ENCODE measurements around the gene PID1.

Gene PID1

DNA sequence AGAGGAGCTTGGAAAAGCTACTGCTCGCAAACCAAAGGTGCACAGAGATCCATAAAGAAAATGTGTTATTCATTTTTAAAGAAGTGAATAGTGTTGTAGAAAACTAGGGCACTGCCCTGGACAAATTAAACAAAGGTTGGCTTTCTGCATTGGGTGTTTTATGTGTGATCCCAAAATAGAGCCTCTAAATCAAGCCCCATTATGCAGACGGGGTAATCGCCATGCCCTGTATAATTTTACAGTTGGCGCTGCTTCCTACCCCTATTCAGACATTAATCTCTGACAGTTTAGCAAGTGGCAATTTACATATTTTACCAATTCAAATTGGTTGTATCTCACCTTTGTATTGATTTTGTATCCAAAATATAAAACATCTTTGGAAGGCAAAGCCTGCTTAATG lies 109.1 kb downstream of the PID1 start:
- DNase-seq: no peak

DNA sequence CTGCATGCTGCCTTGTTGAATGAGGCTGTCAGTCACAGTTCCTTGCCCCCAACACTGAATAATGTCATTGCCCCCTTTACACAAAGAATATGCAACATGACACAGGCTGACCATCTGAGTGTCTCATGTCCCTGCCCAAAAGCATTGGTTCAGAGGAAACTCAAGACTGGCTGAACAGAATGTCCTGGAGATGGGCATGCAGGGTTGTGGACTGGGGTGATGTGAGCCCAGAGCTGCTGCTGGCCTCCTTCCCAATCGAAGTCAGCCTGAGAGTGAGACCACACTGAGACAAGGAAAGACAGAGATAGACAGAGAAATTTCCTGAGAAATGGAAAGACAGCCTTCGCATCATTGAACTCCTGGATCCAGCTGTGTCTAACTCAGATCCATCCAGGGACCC lies 110.1 kb downstream of the PID1 start:
- DNase-seq: no peak

DNA sequence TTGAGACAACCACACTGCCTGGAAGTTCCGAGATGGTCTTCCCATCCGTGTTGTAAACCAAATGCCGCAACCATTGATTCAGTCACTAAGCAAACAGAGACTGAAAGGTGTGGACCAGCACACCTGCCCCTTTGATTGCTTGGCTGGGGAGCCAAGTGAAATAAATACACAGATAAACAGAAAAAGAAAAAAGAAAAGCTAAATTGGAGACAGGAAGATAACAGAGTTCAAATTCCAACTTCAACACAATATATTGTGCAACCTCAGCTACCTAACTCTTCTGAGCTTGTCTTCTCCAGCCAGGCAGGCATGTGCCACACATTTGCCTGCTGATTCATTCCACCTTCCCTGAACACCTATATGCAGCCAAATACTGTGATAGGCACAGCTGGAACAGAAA lies 110.9 kb downstream of the PID1 start:
- DNase-seq: no peak

DNA sequence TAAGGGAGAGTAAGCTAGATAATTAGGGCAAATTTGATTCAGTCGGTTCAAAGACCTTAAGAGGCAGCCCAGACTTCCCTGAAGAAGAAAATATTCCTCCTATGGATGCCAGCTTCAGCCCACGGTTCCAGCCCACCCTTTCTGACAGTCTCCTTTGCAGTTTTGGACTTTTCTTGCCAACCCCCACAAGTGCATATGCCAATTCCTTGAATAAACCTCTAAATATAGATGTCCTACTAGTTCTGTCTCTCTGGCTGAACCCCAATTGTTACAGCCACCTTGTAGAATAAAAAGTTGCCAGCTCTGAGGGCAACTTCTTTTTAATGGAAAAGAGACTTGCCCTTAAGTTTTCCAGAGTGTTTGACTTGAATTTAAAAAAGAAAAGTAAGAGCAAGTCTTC lies 111.7 kb downstream of the PID1 start:
- no peak for DNase-seq

DNA sequence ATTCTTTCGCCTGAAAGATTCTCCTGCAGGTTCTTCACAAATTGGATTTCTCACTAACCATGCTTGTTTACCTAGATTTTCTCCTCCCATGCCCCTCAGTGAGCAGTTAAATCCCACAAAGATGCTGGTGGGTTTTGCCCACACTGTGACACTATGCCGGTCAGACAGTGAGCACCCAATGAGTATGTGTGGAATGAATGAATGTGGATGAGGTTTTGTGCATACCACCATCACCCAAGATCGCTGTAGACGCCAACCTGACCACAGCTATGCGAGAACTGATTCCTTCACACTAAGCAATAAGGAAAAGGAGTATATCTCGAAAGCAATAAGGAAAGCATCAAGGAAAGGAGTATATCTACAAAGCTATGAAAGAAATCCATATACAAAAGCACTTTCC lies 116.7 kb downstream of the PID1 start:
- DNase-seq: no peak

DNA sequence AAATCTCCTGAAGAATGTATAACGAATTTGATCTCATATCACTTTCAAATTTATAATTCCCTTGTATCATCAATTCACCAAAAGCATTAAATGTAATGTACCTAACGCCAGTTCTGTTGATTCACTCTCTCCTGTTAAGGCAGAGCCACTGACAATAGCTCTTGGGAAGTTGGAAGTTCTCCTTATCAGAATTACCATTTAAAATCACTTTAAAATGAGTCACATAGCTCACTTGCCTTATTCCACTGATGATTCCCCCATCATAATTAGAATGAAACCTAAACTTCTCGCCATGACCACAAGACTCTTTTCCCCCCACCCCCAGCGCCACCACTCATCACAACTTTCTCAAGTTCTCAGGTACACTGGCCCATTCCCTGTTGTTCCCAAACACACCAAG lies 117.1 kb downstream of the PID1 start:
- DNase-seq: no peak

DNA sequence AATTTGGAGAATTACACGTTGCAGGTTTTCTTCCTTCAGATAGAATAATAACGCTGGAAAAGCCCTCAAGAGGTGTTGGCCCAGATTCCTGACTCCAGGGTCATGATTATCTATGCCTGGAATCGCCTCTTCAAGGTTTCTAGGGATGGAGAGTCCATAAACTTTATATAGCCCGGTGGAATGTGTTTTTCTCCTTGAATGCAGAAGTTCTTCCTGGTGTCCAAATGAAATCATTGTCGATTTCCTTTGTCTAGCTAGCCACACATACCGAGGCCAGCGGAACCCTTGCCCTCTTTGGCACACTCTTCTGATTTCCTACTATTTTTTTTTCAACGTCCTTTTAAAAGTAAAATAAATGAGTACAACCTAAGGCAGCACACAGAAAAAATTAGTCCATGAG lies 117.8 kb downstream of the PID1 start:
- DNase-seq: no peak

DNA sequence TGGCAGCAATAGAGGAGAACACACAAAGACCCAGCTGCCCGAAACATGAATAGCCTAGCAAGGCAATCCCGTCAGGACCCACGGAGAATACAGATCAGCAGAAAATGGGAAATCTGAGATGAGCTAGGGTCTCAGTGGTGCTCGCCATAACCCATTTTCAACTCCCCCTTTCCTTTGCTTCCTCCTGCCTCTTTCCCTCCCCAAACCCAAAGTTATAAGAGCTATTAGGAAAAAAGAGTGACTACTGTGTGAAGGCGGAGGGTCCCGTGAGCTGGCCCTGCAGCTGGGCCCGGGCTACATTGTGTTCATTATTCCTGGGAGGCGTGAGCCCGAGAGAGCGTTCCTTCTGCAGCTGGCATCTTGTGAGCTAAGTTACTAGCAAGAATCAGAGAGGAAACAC lies 118.4 kb downstream of the PID1 start:
- DNase-seq: no peak

DNA sequence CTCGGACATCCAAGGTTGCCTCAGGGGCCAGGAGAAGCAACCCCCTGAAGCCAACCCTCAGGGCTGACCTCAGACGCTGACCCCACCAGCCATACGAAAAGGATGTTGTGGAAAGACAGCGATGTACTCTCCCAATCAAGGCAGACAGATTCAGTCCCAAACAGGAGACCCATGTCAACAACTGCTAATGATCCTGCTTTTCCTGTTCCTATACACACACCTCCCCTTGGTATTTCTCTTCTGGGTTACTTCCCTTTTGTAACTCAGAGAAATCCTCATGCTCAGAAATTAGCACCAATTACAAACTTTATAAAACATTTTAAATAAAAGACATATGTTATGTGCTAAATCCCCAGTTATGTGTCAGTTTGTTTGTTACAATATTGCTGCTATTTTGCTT lies 120.8 kb downstream of the PID1 start:
- no peak for DNase-seq

DNA sequence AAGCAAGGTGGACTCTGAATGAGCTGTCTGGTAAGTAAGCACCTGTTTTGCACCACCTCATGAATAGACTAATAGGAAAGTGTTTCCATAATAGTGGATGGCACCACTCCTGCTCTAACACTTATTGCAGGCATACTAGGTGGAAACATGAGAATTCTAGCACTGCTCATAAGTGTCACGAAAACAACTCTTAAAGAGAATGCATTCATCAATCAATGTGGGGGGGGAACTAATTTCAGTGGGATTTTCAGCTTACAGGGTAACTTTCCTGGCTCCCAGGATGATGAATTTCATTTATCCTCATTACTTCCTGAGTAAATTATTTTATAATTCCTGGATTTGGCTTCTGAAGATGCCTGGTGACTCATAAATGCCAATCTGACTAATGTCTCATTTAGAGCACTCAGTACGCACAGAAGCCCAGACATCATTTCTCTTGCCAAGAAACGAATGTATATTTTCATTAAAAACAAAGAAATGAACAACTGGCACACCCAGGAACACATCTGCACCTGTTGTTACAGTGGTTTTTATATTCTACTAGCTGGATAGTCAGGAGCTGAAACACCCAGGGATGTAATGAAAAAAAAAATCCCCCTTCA lies 129.6 kb downstream of the PID1 start:
- no peak for DNase-seq

DNA sequence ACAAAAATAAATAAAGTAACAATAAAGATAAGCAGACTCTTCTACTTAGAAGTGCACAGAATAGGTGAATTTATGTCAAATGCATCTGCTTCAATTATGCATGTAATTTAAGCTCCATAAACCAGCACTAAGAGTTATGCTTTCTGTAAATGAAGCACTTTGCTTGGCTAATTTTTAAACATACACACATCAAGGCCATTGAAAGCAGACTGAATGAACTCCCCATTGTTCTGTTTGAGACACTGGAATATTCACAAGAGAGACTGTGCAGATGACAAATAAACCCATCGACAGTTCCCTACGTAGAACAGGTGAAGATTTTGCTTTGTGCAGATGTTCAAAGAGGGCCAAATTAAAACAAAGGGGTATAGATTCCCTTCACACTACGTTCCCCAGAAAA lies 133.4 kb downstream of the PID1 start:
- DNase-seq: no peak

DNA sequence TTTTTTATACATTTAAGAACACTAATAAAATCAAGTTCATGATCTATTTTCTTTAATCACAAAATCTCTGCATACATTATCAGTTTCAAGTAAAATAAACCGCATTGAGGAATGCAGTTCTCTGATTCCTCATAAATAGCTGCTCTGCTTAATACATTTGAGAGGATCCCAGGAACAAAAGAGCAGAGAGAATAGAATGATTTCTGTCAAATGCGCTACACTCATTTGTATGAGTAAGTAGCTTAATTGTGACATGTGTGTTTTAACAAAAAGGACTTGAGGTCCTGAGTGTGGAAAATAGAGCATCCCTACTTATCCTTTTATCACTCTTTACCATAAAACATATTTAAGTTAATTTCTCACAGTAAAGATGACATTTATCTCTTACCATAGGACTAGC lies 134.0 kb downstream of the PID1 start:
- DNase-seq: no peak

DNA sequence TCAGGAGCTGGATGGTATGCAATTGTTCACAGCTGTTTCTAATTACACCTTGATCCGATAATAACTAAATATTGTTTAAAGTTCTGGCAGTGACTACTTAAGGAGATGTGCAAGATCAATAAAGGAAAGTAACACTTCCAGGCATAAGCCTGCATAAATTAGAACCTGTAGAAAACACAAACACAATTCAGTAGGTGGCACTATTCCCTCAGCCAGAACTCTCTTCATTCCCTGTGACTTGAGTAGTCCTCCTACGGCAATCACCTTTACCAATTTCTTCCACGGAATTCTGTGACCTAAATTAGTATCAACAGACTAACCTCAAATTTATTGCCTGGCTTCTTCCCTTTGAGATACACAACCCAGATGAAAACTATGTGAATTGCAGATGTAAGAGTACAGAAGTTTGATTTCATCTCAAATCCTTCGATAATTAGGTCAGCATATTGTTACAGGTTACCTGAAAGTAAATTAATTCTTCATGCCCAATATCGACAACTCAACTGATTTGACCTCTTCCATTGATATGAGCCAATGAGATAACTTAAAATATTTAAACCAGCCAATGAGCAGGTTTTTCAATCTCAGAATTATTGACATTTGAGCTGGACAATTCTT lies 137.8 kb downstream of the PID1 start:
- no peak for DNase-seq

DNA sequence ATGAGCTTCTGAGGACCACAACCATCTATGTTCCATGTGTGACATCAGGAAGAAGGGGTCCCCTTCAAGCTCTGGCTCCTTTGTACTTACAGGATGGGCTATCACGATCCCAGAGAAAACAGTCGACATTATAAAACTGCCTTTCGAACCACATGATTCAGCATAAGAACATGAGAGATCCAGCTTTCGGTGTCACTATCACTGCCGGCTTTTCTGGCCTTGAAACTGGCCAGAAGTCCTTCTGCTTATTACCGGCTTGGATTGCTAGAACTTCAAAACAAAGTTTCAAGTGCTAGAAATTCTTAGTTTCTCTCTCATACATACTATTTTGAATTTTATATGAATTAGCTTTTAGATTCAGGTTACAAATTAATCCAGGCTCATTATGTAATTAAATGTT lies 138.9 kb downstream of the PID1 start:
- DNase-seq: no peak

DNA sequence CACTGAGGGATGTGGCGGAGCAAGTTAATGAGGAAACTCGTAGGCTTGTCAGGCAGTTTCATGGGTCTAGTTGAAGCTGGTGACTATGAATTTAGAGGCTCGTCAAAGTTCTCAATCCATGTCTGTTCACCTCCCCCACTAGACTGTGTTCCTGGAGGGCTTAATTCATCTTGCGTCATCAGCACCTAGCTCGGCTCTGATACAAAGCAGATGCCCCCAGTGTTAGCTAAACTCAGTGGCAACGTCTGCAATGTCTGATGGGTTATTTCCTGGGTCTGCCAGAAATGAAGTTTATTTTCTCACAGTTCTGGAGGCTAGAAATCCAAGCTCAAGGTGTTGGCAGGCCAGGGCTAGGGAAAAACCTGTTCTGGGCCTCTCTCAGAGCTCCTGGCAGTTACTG lies 140.6 kb downstream of the PID1 start:
- no peak for DNase-seq

DNA sequence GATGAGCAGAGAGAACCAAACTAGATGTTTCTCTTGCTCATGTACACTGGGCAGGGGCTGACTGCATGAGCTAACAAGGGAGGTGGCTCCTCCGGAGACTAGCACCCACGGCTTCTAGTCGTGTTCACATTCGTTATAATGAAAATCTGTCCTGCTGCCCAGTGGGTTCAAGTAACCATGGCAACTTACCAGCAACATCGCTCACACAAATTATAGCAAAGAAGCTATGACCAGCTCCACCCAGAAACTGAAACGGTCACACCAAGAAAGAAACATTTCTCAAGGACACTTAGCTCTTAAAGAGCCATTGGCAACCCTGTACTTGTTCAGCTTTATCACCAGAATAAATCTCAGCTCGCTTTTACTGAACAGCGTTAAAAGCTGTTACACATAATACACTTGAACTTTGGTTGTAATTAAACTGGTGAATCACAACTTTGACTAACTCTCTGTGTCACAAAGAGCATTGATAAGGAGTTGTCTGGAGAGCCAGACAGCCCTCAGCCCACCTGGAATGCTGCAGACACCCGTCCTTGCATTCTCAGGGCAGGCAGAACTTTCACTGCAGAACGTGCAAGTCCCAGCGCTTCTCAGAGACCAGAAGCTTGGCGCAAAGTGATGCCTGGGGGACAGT lies 141.2 kb downstream of the PID1 start:
- no peak for DNase-seq

DNA sequence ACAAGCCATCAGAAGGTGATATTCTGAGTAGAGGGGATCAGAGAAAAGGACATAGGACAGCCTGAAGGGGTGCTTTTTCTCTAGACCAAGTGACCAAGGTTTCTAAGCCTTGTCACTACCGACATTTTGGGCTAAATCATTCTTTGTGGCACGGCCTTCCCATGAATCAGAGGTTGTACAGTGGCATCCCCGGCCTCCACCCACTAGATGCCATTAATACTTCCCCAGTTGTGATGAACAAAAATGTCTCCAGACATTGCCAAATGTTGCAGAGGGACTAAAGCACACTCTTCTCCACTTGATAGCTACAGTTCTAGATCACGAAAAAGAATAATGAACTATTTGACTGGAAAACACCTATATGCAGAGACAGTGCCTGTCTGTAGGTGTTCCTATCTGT lies 143.6 kb downstream of the PID1 start:
- DNase-seq: no peak

DNA sequence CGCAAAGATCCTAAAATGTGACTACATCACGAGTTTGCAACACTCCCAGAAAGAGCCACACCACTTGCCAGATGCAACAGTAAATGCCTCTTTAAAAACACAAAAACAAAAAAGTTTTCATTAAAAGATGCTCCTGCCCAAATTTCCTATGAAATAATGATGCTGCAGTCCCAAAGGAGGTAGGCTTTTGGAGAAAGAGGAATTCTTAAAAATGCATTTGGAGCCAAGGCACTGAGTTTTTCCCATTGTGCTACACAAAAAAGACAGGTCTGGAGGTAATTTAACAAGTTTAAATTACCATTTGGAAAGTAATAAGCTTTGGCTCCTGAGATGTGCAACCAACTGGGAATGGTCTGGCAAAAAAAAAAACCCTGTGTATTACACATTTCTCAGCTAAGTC lies 145.0 kb downstream of the PID1 start:
- DNase-seq: no peak

DNA sequence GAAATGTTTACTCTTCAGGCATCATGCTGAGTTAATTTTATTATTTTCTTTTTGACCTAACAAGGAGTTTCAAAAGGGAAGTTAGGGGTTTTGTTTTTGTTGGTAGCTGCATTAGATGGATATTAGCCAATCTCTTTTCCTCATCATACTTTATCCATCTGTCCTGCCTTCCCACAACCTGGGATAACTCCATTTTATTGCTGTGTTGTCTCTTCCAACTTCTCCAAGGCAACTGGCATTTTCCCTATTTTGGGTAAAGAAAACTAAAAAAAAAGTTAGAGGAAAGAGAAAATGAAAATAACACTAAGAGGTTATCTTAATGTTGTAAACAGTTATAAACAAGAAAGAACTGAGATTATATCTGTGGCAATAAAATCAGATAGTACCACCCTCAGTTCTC lies 147.0 kb downstream of the PID1 start:
- DNase-seq: no peak

DNA sequence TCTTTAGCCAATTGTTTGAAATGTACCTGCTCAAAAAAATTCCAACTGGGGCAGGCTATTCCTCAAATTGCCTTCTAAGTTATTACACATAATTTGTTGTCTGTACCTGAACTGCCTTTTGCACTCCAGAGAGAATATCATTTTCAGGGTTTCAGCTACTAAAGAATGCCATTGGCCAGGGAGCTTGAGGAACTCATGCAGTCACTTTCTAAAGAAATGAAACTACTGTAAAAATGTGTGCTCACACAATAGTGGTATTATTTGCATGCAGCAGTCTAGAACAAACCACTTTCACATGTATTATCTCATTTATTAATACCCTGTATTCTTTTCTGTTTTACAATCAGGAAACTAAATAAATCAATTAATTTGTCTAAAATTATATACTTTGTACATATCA lies 152.2 kb downstream of the PID1 start:
- DNase-seq: no peak

DNA sequence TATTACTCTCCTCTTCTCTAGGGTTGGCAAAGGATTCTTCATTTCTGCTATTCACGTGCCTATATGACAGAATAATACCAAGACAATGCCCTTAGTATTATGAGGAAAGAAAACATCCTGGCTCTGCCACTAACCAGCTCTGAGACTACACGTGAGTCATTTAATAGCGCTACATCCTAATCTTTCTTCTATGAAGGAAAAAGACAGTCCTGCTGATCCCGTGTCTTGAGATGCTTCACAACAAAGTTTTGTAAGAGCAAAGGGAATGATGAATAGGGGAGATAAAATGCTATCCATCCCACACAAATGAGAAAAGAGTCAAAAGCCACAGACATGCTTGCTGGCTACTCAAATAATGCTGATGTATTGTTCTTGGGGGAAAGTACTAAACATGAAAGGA lies 152.8 kb downstream of the PID1 start:
- no peak for DNase-seq

DNA sequence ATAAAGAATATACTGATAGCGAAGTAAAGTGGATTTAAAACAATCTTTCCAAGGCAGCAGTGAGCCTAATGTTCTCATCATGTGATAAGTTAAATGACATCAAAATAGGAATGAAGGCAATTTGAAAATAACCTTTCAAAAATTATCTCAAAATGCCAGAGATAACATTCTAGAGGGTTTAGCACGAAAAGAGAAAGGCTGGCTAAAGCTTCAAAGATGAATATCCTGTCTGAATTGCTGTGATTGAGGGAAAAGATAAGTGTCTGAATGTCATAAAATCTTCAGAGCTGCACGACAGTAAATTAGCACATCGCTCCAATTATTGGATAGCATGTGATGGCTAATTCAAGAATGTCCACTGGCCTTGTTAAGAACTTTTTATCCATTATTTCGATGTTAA lies 159.3 kb downstream of the PID1 start:
- no peak for DNase-seq

DNA sequence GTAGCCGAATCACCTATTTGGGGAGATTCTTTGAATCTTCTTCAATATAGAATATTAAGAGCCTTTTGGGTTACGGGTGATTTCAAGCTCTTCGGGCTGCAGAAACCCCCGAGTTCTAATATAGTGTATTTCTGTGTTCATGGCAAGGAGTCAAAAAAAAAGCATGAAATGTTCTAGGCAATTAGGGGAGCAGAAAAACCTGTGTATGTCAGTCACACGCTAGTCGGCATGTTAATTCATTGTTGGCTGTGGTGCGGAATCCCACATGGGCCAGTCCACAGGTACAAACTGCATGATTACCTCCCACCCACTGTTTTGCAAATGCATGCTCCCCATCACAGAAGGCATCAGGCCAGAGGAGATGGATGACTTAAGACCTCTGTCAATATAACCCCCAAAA lies 161.9 kb downstream of the PID1 start:
- DNase-seq: no peak

DNA sequence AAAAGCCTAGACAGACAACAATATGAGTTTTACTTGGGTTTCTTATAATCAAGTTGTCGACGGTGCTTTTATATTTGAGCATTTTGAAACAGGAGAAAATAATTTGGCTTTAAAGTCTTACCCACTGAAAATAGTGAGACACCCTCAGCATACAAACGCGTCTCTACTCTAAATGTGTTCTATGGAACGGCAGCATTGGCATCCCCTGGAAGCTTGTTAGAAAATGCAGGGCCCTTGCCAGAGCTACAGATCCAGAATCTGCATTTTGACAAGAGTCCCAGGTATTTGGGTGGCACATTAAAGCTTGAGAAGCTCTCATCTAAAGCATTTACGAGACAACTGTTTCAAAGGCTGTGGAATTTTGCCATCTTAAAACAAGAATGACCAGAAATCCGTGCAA lies 163.5 kb downstream of the PID1 start:
- no peak for DNase-seq

DNA sequence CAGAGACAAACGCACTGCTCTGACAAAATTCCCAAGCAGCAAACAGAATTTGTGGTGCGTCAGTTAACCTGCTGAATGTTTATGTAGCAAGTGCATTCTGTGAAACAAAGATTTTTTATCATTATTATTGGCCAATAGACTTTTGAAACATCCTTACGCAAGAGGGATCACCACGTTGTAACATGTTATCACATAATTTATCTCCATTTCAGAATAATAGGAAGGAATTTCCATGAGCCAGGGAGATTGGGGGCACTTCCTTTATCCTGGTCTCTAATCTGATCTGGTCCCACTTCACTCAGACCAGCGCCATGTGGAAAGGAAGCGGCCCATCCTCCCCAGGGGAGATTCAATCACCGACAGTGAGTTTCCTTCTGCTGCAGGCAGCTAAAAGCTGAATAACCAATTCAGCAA lies 166.1 kb downstream of the PID1 start:
- no peak for DNase-seq

All from CD4-positive, alpha-beta T cell treated with Interleukin-15 for 1 hour (primary cell).